Caki2 (cell line): ENCODE data around the gene CTCF. TPM values are rescaled to one million over a fixed set of nuclear protein-coding genes. Genes with fewer than 3 reads are reported as not detected.

ENCODE experiments used
- DNase-seq: peaks from one replicate; pipeline ENCODE4 v3.0.0-alpha.2; 2015; ENCODE audit warnings: low read depth
- in situ Hi-C: cut with HindIII; loops from 2 replicates; pipeline ENCODE4 v1.10.0; 2016; ENCODE audit warnings: low sequenced_read_pairs, low pct_unique_long_range_greater_than_20kb, mixed read lengths
- total RNA-seq: library from RNA; depleted of rRNA; stranded (reverse); fragments of >200 nt; shearing (Covaris generic); gene quantifications from 2 replicates; pipeline ENCODE4 v1.2.3, GENCODE V29; 2014; ENCODE audit warnings: low replicate concordance; rRNA removed

The CTCF gene
- total RNA-seq, 1 experiment from 2014 or later, result 32.1 TPM

GRCh38 chr16:67679935-67680897 lies 117.9 kb downstream of the CTCF start:
- DNase-seq, result no peak
- in situ Hi-C loops, result no loop called here

DNA sequence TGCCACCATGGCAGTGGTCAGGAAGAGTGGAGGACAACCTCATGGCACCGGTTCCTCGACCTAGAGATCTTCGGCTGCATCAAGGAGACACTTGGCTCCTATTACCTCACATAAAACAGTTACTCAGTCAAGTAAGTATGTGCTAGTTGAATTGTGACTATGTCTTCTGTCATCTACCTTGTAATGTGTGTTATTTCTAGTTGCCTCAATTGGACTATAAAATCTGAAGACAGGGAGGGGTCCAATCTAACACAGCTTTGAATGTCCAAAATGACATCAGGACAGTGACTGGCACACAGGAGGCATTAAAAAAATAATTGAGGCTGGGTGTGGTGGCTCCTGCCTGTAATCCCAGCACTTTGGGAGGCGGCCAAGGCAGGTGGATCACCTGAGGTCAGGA lies 121.4 kb downstream of the CTCF start:
- in situ Hi-C loops, result no loop called here
- no peak for DNase-seq

- in situ Hi-C loops, result no loop called here
- DNase-seq, result peak; percentile 14
Observed at GRCh38 chr16:67685388-67686112, 123.2 kb downstream of the CTCF start.

Other genes starting within 250 kb of the CTCF start
- 0.49 and 5.7 TPM in 2 replicates for gene KCTD19, start 235.8 kb upstream of the CTCF start, total RNA-seq
- 0.37 TPM in 1 of 2 replicates, not detected in the other for gene LRRC36, start 235.7 kb upstream of the CTCF start, total RNA-seq
- 4.6 and 22.3 TPM in 2 replicates for gene TPPP3, start 169.0 kb upstream of the CTCF start, total RNA-seq
- 6.3 and 13.5 TPM in 2 replicates for gene ZDHHC1, start 146.0 kb upstream of the CTCF start, total RNA-seq
- gene HSD11B2, start 131.4 kb upstream of the CTCF start, total RNA-seq, result not detected in 2 replicates
- gene ATP6V0D1, start 81.4 kb upstream of the CTCF start, total RNA-seq, result 39.7 and 71.5 TPM in 2 replicates
- not detected in 2 replicates for gene AGRP, start 79.0 kb upstream of the CTCF start, total RNA-seq
- gene RIPOR1, start 33.7 kb upstream of the CTCF start, total RNA-seq, result 3.4 and 11.0 TPM in 2 replicates
- gene CARMIL2, start 82.6 kb downstream of the CTCF start, total RNA-seq, result 1.1 TPM in 1 of 2 replicates, not detected in the other
- 20.7 and 33.9 TPM in 2 replicates for gene ACD, start 97.7 kb downstream of the CTCF start, total RNA-seq
- 5.3 and 7.2 TPM in 2 replicates for gene PARD6A, start 98.4 kb downstream of the CTCF start, total RNA-seq
- 0.47 TPM in 1 of 2 replicates, not detected in the other for gene ENKD1, start 104.2 kb downstream of the CTCF start, total RNA-seq
- gene C16orf86, start 104.3 kb downstream of the CTCF start, total RNA-seq, result not detected in 2 replicates
- 13.5 and 15.7 TPM in 2 replicates for gene GFOD2, start 156.8 kb downstream of the CTCF start, total RNA-seq
- gene RANBP10, start 244.0 kb downstream of the CTCF start, total RNA-seq, result 2.9 and 3.7 TPM in 2 replicates
- gene TSNAXIP1, start 244.4 kb downstream of the CTCF start, total RNA-seq, result 0.20 and 0.38 TPM in 2 replicates